Esophagus squamous epithelium (tissue), 5 donors: Measurements from ENCODE around the gene VCL. TPM values are rescaled to one million over a fixed set of nuclear protein-coding genes. Genes with fewer than 3 reads are reported as not detected.

Experiments used
- DNase-seq: peaks from one replicate; lab custom pipeline; 2025; lab: John Stamatoyannopoulos, UW
- H3K27ac ChIP-seq, 4 donors: fragments of 200-600 bp; sonication (generic); one replicate each; pipeline ENCODE4 v1.5.1; 2016 to 2019; ENCODE audit warnings: mild to moderate bottlenecking in 1 of 4
- H3K27me3 ChIP-seq, 4 donors: fragments of 200-600 bp; sonication (generic); 1 replicate in 3 of 4; 2 replicates in 1 of 4; pipeline versions ENCODE4 v1.5.1 to v1.6.0; 2017 to 2021; ENCODE audit warnings: antibody characterized with exemption in 1 of 4
- H3K36me3 ChIP-seq, 3 donors: fragments of 200-600 bp; sonication (generic); one replicate each; pipeline ENCODE4 v1.5.1; 2016 to 2019
- H3K4me1 ChIP-seq, 3 donors: fragments of 200-600 bp; sonication (generic); one replicate each; pipeline ENCODE4 v1.5.1; 2017 to 2019
- H3K4me3 ChIP-seq, 4 donors: fragments of 200-600 bp; sonication (generic); 1 replicate in 3 of 4; 2 replicates in 1 of 4; pipeline ENCODE4 v1.5.1; 2016 to 2019; ENCODE audit warnings: mild to moderate bottlenecking in 2 of 4, moderate library complexity in 1 of 4
- H3K9me3 ChIP-seq, 3 donors: fragments of 200-600 bp; sonication (generic); one replicate each; pipeline ENCODE4 v1.5.1; 2016 to 2019
- CTCF ChIP-seq, 6 experiments: fragments of 450-650 bp in 4 of 6; fragments of 200-600 bp in 2 of 6; sonication (generic) in 2 of 6; IDR thresholded peaks; one replicate each; pipeline ENCODE4 v1.5.1; 2016 to 2019; ENCODE audit warnings: antibody characterized with exemption in 6 of 6, mild to moderate bottlenecking in 4 of 6, moderate library complexity in 4 of 6
- POLR2A ChIP-seq, 4 donors: fragments of 450-650 bp; IDR thresholded peaks; one replicate each; pipeline ENCODE4 v1.6.1; 2017; ENCODE audit warnings: antibody characterized with exemption in 4 of 4, mild to moderate bottlenecking in 4 of 4, moderate library complexity in 3 of 4
- WGBS, 2 donors: methylation state at CpG; one replicate each; pipeline ENCODE4 v1.1.5; 2018; 5-methylcytosine and 5-hydroxymethylcytosine counted together
- intact Hi-C: fragments of 100-400 bp; cut with DNase I; formaldehyde crosslinking; loops from one replicate; pipeline ENCODE4 v1.15.0; 2022
- total RNA-seq, 4 donors: library from RNA; depleted of rRNA; stranded (reverse); fragments of >200 nt; gene quantifications; one replicate each; pipeline ENCODE4 v1.1.0, GENCODE V29; 2016
- donor health status: DM: yes; HTN: yes; CAD: no.

The VCL gene
- total RNA-seq, 4 donors from 2014 or later, result 64.8 to 143 (median 75.0) TPM

DNA sequence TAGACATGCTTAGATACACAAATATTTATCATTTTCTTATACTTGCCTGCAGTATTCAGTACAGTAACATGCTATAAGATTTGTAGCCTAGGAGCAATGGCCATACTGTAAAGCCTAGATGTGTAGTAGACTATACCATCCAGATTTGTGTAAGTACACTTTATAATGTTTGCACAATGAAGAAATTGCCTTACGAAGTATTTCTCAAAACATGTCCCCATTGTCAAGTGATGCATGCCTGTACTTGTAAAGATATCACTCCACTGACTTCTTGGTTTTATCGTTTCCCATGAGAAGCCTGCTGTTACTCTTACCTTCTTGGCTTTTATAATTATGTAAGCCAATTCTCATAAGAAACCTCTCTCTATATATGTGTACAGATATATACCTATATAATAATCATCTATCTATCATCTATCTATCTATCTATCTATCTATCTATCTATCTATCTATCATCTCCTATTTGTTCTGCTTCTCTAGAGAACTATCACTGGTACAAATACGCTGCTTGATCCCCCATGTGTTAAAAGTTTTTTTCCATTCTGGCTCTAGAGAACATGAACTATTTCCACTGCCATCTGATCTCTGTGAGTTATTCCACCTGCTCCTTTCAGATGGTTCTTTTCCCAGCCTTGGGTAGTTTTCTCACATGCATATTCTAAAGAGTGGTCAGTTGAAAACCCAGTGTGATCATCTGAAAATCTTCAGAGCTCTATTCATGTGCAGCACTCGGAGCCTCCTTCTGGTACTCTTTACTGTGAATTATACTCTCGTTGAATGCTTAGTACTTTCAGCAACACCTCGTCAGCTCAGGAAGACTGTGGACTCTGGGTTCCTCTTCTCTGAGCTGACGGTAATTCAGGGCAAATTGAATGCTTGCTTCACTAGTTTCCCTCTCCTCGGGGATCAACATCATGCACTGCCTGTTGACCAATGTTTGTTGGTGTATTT, 14.5 kb upstream of the VCL start:
- Histone ChIP-seq H3K36me3 (no peaks in the 10 kb centered on the region), H3K9me3 (no peaks in the 10 kb centered on the region), H3K4me1 (peaks cover 0 to 16% (median 0%) of the 10 kb centered on the region in 3 donors), H3K4me3 (no peak overlapping the region), H3K27ac (no peak overlapping the region), H3K27me3 (no peaks in the 10 kb centered on the region)
- no peak for TF ChIP-seq CTCF (IDR thresholded peaks at IDR 0.05)
- no peak for TF ChIP-seq POLR2A (IDR thresholded peaks at IDR 0.05)
- intact Hi-C loops, result no loop called here
- WGBS, 2 donors, result 49 to 55% methylated on average over 7 to 8 of the region's 8 CpGs
- no peak for DNase-seq

GRCh38 chr10:73989594-73990150, 8.2 kb upstream of the VCL start:
- Histone ChIP-seq H3K4me1 (peaks cover 0 to 10% (median 0%) of the 10 kb centered on the region in 3 donors), H3K27me3 (no peaks in the 10 kb centered on the region), H3K36me3 (no peaks in the 10 kb centered on the region), H3K9me3 (no peaks in the 10 kb centered on the region), H3K4me3 (no peak overlapping the region), H3K27ac (no peak overlapping the region)
- WGBS, 2 donors, result 96 to 98% methylated on average over 2 of the region's 2 CpGs
- TF ChIP-seq POLR2A (IDR thresholded peaks at IDR 0.05) (no peak), CTCF (IDR thresholded peaks at IDR 0.05) (no peak)
- intact Hi-C loops, result no loop called here
- DNase-seq, result no peak

- TF ChIP-seq CTCF (IDR thresholded peaks at IDR 0.05) (no peak), POLR2A (IDR thresholded peaks at IDR 0.05) (no peak)
- Histone ChIP-seq H3K36me3 (no peaks in the 10 kb centered on the region), H3K27ac (no peak overlapping the region), H3K27me3 (no peaks in the 10 kb centered on the region), H3K9me3 (no peaks in the 10 kb centered on the region), H3K4me1 (peaks cover 0 to 10% (median 0%) of the 10 kb centered on the region in 3 donors), H3K4me3 (no peak overlapping the region)
- 91 to 93% methylated on average over 3 of the region's 3 CpGs for WGBS, 2 donors
- intact Hi-C loops, result no loop called here
- DNase-seq, result no peak
Observed at GRCh38 chr10:73991203-73991883, 6.6 kb upstream of the VCL start.

DNA sequence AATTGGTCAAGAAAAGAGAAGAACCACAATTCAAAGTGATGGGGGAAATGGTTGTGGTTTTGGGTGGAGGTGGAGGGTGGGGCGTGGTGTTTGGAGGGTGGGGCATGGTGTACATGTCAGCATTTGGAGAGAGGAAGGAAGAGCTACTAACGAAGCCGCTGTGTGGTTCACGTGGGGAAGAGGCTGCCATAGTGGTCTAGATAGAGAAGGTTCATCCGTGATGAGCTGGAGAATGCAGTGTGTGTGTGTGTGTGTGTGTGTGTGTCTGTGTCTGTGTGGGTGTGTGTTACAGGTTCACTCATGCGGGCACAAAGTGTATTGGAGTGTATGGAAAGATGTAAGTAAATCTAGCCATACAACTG, 6.1 kb upstream of the VCL start:
- no peaks in the 10 kb centered on the region for H3K36me3 ChIP-seq
- no peaks in the 10 kb centered on the region for H3K27me3 ChIP-seq
- intact Hi-C loops, result no loop called here
- H3K9me3 ChIP-seq, result no peaks in the 10 kb centered on the region
- TF ChIP-seq CTCF (IDR thresholded peaks at IDR 0.05) (no peak), POLR2A (IDR thresholded peaks at IDR 0.05) (no peak)
- no peak for DNase-seq
- WGBS, 2 donors, result 41 to 54% methylated on average over 6 of the region's 6 CpGs
- peaks cover 0 to 11% (median 0%) of the 10 kb centered on the region in 3 donors for H3K4me1 ChIP-seq
- H3K27ac ChIP-seq, result peak overlapping the region in 1 of 4 donors; percentile 34
- no peak overlapping the region for H3K4me3 ChIP-seq
